KOPT-K1 (cell line): ENCODE data around the gene NANOS3.

Experiments used
- H3K27ac ChIP-seq: fragments of 200-600 bp; sonication (generic); 2 replicates; pipeline ENCODE4 v1.5.1; 2016; ENCODE audit warnings: antibody characterized with exemption, mild to moderate bottlenecking, low read depth, low read length; ENCODE audit not compliant: poor library complexity, severe bottlenecking
- H3K36me3 ChIP-seq: fragments of 200-600 bp; sonication (generic); 2 replicates; pipeline ENCODE4 v1.5.1; 2017; ENCODE audit warnings: antibody characterized with exemption, mild to moderate bottlenecking, low read length, moderate library complexity; ENCODE audit not compliant: insufficient read depth
- H3K9me3 ChIP-seq: fragments of 200-600 bp; sonication (generic); 2 replicates; pipeline ENCODE4 v1.5.1; 2017; ENCODE audit warnings: antibody characterized with exemption, low read length, mild to moderate bottlenecking; ENCODE audit not compliant: insufficient read depth, poor library complexity, severe bottlenecking

Gene NANOS3

GRCh38 chr19:13884726-13885591 is 8.0 kb downstream of the NANOS3 start:
- Histone ChIP-seq H3K9me3 (no peaks in the 10 kb centered on the region), H3K27ac (no peak overlapping the region), H3K36me3 (no peaks in the 10 kb centered on the region)

- H3K27ac ChIP-seq: no peak overlapping the region
Measured at GRCh38 chr19:13885826-13886365, 9.0 kb downstream of the NANOS3 start.

GRCh38 chr19:13887018-13887436 is 10.1 kb downstream of the NANOS3 start:
- no peaks in the 10 kb centered on the region for H3K9me3 ChIP-seq
- no peak overlapping the region for H3K27ac ChIP-seq
- H3K36me3 ChIP-seq: no peaks in the 10 kb centered on the region

More at GRCh38 chr19:13885826-13886365, 9.0 kb downstream of the NANOS3 start:
- no peaks in the 10 kb centered on the region for H3K36me3 ChIP-seq
- H3K9me3 ChIP-seq: no peaks in the 10 kb centered on the region

GRCh38 chr19:13887517-13887916 is 10.6 kb downstream of the NANOS3 start:
- no peaks in the 10 kb centered on the region for H3K9me3 ChIP-seq
- no peak overlapping the region for H3K27ac ChIP-seq
- H3K36me3 ChIP-seq: no peaks in the 10 kb centered on the region

- no peaks in the 10 kb centered on the region for H3K9me3 ChIP-seq
- H3K36me3 ChIP-seq: no peaks in the 10 kb centered on the region
- no peak overlapping the region for H3K27ac ChIP-seq
Measured at GRCh38 chr19:13888281-13888680, 11.3 kb downstream of the NANOS3 start.

- H3K9me3 ChIP-seq: no peaks in the 10 kb centered on the region
- H3K27ac ChIP-seq: no peak overlapping the region
- H3K36me3 ChIP-seq: no peaks in the 10 kb centered on the region
Measured at GRCh38 chr19:13890136-13890535, 13.2 kb downstream of the NANOS3 start.

GRCh38 chr19:13892870-13893269 is 15.9 kb downstream of the NANOS3 start:
- no peaks in the 10 kb centered on the region for H3K36me3 ChIP-seq
- no peak overlapping the region for H3K27ac ChIP-seq
- no peaks in the 10 kb centered on the region for H3K9me3 ChIP-seq

- H3K36me3 ChIP-seq: no peaks in the 10 kb centered on the region
- no peak overlapping the region for H3K27ac ChIP-seq
- no peaks in the 10 kb centered on the region for H3K9me3 ChIP-seq
Measured at GRCh38 chr19:13894552-13894951, 17.6 kb downstream of the NANOS3 start.

GRCh38 chr19:13896227-13896626 is 19.3 kb downstream of the NANOS3 start:
- Histone ChIP-seq H3K36me3 (no peaks in the 10 kb centered on the region), H3K9me3 (no peaks in the 10 kb centered on the region), H3K27ac (no peak overlapping the region)

- H3K9me3 ChIP-seq: no peaks in the 10 kb centered on the region
- no peak overlapping the region for H3K27ac ChIP-seq
- H3K36me3 ChIP-seq: no peaks in the 10 kb centered on the region
Measured at GRCh38 chr19:13899393-13899792, 22.5 kb downstream of the NANOS3 start.

GRCh38 chr19:13899912-13900584 is 23.1 kb downstream of the NANOS3 start:
- Histone ChIP-seq H3K27ac (no peak overlapping the region), H3K9me3 (no peaks in the 10 kb centered on the region), H3K36me3 (no peaks in the 10 kb centered on the region)

GRCh38 chr19:13902993-13903555 is 26.1 kb downstream of the NANOS3 start:
- no peak overlapping the region for H3K27ac ChIP-seq

GRCh38 chr19:13905634-13906520 is 28.9 kb downstream of the NANOS3 start, which contains the start of the genes BRME1 and CC2D1A:
Gene BRME1, minus strand, starts transcription at chr19:13906117. Its CDS starts 1,225 bp downstream, at chr19:13904892.
Gene CC2D1A, plus strand, starts transcription at chr19:13906201. Its CDS starts 241 bp downstream, at chr19:13906442.
- H3K27ac ChIP-seq: peak within 1 kb of the TSS; percentile 76
- peaks cover 12% of the 10 kb centered on the region; the same call in 1 of the 2 replicates for H3K36me3 ChIP-seq
- no peaks in the 10 kb centered on the region for H3K9me3 ChIP-seq

More at GRCh38 chr19:13902993-13903555, 26.1 kb downstream of the NANOS3 start:
- Histone ChIP-seq H3K36me3 (no peaks in the 10 kb centered on the region), H3K9me3 (no peaks in the 10 kb centered on the region)

GRCh38 chr19:13906521-13906904 is 29.6 kb downstream of the NANOS3 start:
- Histone ChIP-seq H3K27ac (peak overlapping the region; percentile 76), H3K9me3 (no peaks in the 10 kb centered on the region), H3K36me3 (peaks cover 17% of the 10 kb centered on the region; the same call in 1 of the 2 replicates)
